GM12801 (cell line): Measurements from ENCODE around the gene OR10R2.

Experiments used
- CTCF ChIP-seq: IDR thresholded peaks from one replicate; pipeline ENCODE4 v1.5.1; 2011; ENCODE audit warnings: control low read depth; ENCODE audit not compliant: insufficient read length; ENCODE audit errors: extremely low read depth

The OR10R2 gene

GRCh38 chr1:158527190-158527815 is 55.3 kb downstream of the OR10R2 start:
- no peak for TF ChIP-seq CTCF
